Small intestine (tissue), 7 donors: ENCODE data around the gene BLNK. TPM values are rescaled to one million over a fixed set of nuclear protein-coding genes. Genes with fewer than 3 reads are reported as not detected.

ENCODE experiments used
- DNase-seq, 2 donors: peaks; one replicate each; pipeline versions ENCODE4 v3.0.0 to v3.0.0-alpha.2; 2013
- FAIRE-seq: peaks from 2 replicates; lab custom pipeline; 2012; peaks lifted over from hg19 to GRCh38; lab: Jason Lieb, UNC
- H3K27ac ChIP-seq, 3 donors: one replicate each; pipeline ENCODE4 v1.5.1; 2013; ENCODE audit warnings: low read length in 2 of 3, mild to moderate bottlenecking in 2 of 3, control low read depth in 1 of 3, inconsistent platforms in 1 of 3, low read depth in 1 of 3, moderate library complexity in 1 of 3
- H3K27me3 ChIP-seq, 3 donors: one replicate each; pipeline ENCODE4 v1.6.1; 2013; ENCODE audit warnings: low read length in 3 of 3, inconsistent platforms in 1 of 3; ENCODE audit not compliant: control insufficient read depth in 3 of 3, insufficient read depth in 3 of 3
- H3K36me3 ChIP-seq, 3 donors: one replicate each; pipeline ENCODE4 v1.6.1; 2013; ENCODE audit warnings: low read length in 3 of 3, inconsistent platforms in 1 of 3, low read depth in 1 of 3, mild to moderate bottlenecking in 1 of 3, moderate library complexity in 1 of 3; ENCODE audit not compliant: control insufficient read depth in 3 of 3, insufficient read depth in 2 of 3
- H3K4me1 ChIP-seq, 3 donors: one replicate each; pipeline ENCODE4 v1.6.1; 2013; ENCODE audit warnings: low read length in 2 of 3, inconsistent platforms in 1 of 3, low read depth in 1 of 3, mild to moderate bottlenecking in 1 of 3, moderate library complexity in 1 of 3; ENCODE audit not compliant: control insufficient read depth in 3 of 3, insufficient read depth in 2 of 3
- H3K4me3 ChIP-seq, 3 donors: one replicate each; pipeline ENCODE4 v1.5.1; 2013; ENCODE audit warnings: low read length in 3 of 3, control low read depth in 1 of 3, inconsistent platforms in 1 of 3, low read depth in 1 of 3, mild to moderate bottlenecking in 1 of 3, moderate library complexity in 1 of 3
- H3K9me3 ChIP-seq, 2 donors: one replicate each; pipeline ENCODE4 v1.6.1; 2013; ENCODE audit warnings: low read depth in 1 of 2, low read length in 1 of 2; ENCODE audit not compliant: control insufficient read depth in 2 of 2, insufficient read depth in 1 of 2
- WGBS, 3 donors: extraction: QIAGEN DNeasy Blood & Tissue Kit; methylation state at CpG; one replicate each; pipeline ENCODE4 v1.1.7; 2013; 5-methylcytosine and 5-hydroxymethylcytosine counted together
- polyA plus RNA-seq, 4 donors: library from polyadenylated mRNA; stranded (reverse) in 3 of 4; unstranded in 1 of 4; fragments of 200-250 nt in 3 of 4; fragments of 120-200 nt in 1 of 4; gene quantifications; one replicate each; pipeline versions ENCODE4 v1.2.1 to v1.2.3, GENCODE V29; 2013
- donor health status: healthy with polysubstance abuse.
- donor health status: control.
- donor health status: control.
- donor health status: Bipolar disorder and iron deficiency.
- donor health status: healthy.

The BLNK gene
- polyA plus RNA-seq, 4 donors = 26.7 to 69.3 (median 41.7) TPM

GRCh38 chr10:96165726-96166125 lies 105.6 kb downstream of the BLNK start:
- no peaks in the 10 kb centered on the region for H3K4me1 ChIP-seq
- H3K27me3 ChIP-seq = no peaks in the 10 kb centered on the region
- DNase-seq (no peak), FAIRE-seq (no peak)
- H3K27ac ChIP-seq = no peak overlapping the region
- 94 to 98% (median 98%) methylated on average over 6 of the region's 6 CpGs for WGBS, 3 donors
- peaks cover 3 to 24% of the 10 kb centered on the region in 2 donors for H3K9me3 ChIP-seq
- peaks cover 0 to 3% (median 2%) of the 10 kb centered on the region in 3 donors for H3K36me3 ChIP-seq
- no peak overlapping the region for H3K4me3 ChIP-seq

DNA sequence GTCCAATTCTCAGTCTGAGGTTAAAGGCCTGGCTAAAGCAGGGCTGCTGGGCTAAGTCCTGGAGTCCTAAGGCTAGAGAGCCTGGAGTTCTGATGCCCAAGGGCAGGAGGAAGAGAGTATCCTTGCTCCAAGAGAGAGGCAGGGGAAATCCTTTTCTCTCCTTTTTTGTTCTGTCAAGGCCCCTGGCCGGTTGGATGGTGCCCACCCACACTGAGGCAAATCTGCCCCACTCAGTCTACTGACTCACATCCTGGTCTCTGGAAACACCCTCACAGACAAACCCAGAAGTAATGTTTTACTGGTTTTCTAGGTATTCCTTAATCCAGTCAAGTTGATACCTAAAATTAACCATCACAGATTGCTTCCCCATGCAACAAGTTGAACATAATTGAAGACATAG lies 118.3 kb downstream of the BLNK start:
- no peak overlapping the region for H3K4me3 ChIP-seq
- WGBS, 3 donors = 75 to 100% (median 92%) methylated on average over 1 of the region's 1 CpG
- peaks cover 17 to 28% (median 21%) of the 10 kb centered on the region in 3 donors for H3K36me3 ChIP-seq
- H3K27me3 ChIP-seq = no peaks in the 10 kb centered on the region
- no peak overlapping the region for H3K27ac ChIP-seq
- no peaks in the 10 kb centered on the region for H3K4me1 ChIP-seq
- no peak for FAIRE-seq
- no peak for DNase-seq
- no peaks in the 10 kb centered on the region for H3K9me3 ChIP-seq

- no peak for DNase-seq
- Histone ChIP-seq H3K4me1 (no peaks in the 10 kb centered on the region), H3K4me3 (no peak overlapping the region), H3K27me3 (no peaks in the 10 kb centered on the region), H3K36me3 (peaks cover 15 to 29% (median 23%) of the 10 kb centered on the region in 3 donors), H3K27ac (no peak overlapping the region), H3K9me3 (no peaks in the 10 kb centered on the region)
- FAIRE-seq = no peak
- WGBS, 3 donors = 80 to 90% (median 83%) methylated on average over 4 of the region's 4 CpGs
These were observed 118.9 kb downstream of the BLNK start for GRCh38 chr10:96152437-96152836.

Other genes starting within 250 kb of the BLNK start
- gene CCNJ, start 228.0 kb downstream of the BLNK start, polyA plus RNA-seq = 10 to 100 TPM in 1 of 4 donors, 1 to 10 TPM in 3; 1.6 to 10.7 (median 2.9) TPM
- 10 to 100 TPM in 1 of 4 donors, 1 to 10 TPM in 3; 4.1 to 34.7 (median 6.9) TPM for gene ZNF518A, start 141.3 kb downstream of the BLNK start, polyA plus RNA-seq
- gene DNTT, start 32.9 kb upstream of the BLNK start, polyA plus RNA-seq = under 1 TPM in 1 of 4 donors, not detected in 3; 0.16 TPM
- gene OPALIN, start 87.4 kb upstream of the BLNK start, polyA plus RNA-seq = not detected
- 1 to 10 TPM in 1 of 4 donors, under 1 TPM in 2, not detected in 1; 0.46 to 1.6 (median 0.54) TPM for gene TLL2, start 242.4 kb upstream of the BLNK start, polyA plus RNA-seq